ENCODE measurements around the gene ZC3H4. TPM values are rescaled to one million over a fixed set of nuclear protein-coding genes. Genes with fewer than 3 reads are reported as not detected.

ZC3H4 gene
- total RNA-seq, 1 experiment from 2014 or later: 45.1 TPM

DNA sequence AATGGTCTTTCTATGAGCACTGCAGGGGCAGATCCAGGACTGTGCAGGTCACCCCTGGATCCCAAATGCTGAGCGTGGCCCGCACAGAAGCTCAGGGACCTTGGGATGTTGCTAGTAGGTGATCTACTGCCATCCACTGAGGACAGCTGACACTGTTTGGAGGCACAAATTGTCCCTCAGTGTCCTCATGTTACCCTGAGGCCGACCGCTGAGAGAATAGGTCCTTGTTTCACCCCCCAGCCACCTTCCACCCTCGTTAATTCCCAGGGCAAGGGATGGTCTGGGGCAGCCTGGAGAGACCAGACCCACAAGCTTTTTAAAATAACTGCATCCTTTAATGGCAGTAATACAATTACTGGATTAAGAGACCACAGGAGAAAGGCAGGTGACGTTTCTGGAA is 49.7 kb downstream of the ZC3H4 start:
- Histone ChIP-seq H3K27me3 (ENCODE audit: insufficient read depth, low read length) (no peaks in the 10 kb centered on the region), H3K9me2 (ENCODE audit: insufficient read depth) (no peaks in the 10 kb centered on the region), H2AFZ (ENCODE audit: low read depth, low read length, poor library complexity, severe bottlenecking) (no peak overlapping the region), H4K20me1 (ENCODE audit: insufficient read depth) (no peaks in the 10 kb centered on the region), H3K4me1 (ENCODE audit: control insufficient read depth in 1 of 2, insufficient read depth in 2 of 2, low read length in 2 of 2) (peaks cover 4 to 10% of the 10 kb centered on the region in 2 experiments; a peak in 2 of 4 replicates), H3K4me3 (replicated peaks in 1 of 2; ENCODE audit: low read depth in 1 of 2, low read length in 2 of 2) (no peak overlapping the region), H3K9ac (ENCODE audit: low read length) (no peak overlapping the region), H3K79me2 (ENCODE audit: insufficient read depth, low read length) (no peaks in the 10 kb centered on the region), H3K9me3 (ENCODE audit: control insufficient read depth in 1 of 2, insufficient read depth in 1 of 2, low read depth in 1 of 2, low read length in 2 of 2) (no peaks in the 10 kb centered on the region), H3K27ac (ENCODE audit: low read depth, low read length) (no peak overlapping the region), H3K36me3 (ENCODE audit: control insufficient read depth in 1 of 2, insufficient read depth in 2 of 2, low read length in 2 of 2) (peaks cover 3 to 9% of the 10 kb centered on the region in 2 experiments; a peak in 1 of 4 replicates), H3K4me2 (ENCODE audit: low read length) (no peak overlapping the region)
- ChIA-PET CTCF (interaction anchor here (1.6 kb wide), 1 partner anchor 16 kb away, joined by 5 read pairs; no protein-coding TSS in a partner anchor), POLR2A (no interaction called here), RAD21 (ENCODE audit: low non-redundant PET in 1 of 2, low total read pairs in 2 of 2, uncharacterized antibody in 2 of 2, unreplicated experiment in 2 of 2) (interaction anchor here in 1 of 2 experiments (0.5 kb wide), 1 partner anchor 18 kb away, joined by 3 read pairs; no protein-coding TSS in a partner anchor)
- no TSS peak for BruUV-seq (replicated peaks)
- intact Hi-C loops (cut with micrococcal nuclease): no loop called here
- no peak for TF ChIP-seq SRF (IDR thresholded peaks at IDR 0.05; ENCODE audit: low read depth)
- TF ChIP-seq POLR2A (IDR thresholded peaks at IDR 0.05; ENCODE audit: borderline replicate concordance, extremely low read depth, insufficient read depth, insufficient read length): no peak
- TF ChIP-seq TCF7L2 (IDR thresholded peaks at IDR 0.05; ENCODE audit: borderline replicate concordance, extremely low read depth, insufficient read depth, insufficient read length): no peak
- TF ChIP-seq ELF1 (IDR thresholded peaks at IDR 0.05; ENCODE audit: borderline replicate concordance, low read depth): no peak
- TF ChIP-seq, protein P1, sequence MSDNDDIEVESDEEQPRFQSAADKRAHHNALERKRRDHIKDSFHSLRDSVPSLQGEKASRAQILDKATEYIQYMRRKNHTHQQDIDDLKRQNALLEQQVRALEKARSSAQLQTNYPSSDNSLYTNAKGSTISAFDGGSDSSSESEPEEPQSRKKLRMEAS (IDR thresholded peaks at IDR 0.05): no peak
- TF ChIP-seq, protein P2, sequence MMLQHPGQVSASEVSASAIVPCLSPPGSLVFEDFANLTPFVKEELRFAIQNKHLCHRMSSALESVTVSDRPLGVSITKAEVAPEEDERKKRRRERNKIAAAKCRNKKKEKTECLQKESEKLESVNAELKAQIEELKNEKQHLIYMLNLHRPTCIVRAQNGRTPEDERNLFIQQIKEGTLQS (IDR thresholded peaks at IDR 0.05): no peak
- no peak for TF ChIP-seq EGR1 (IDR thresholded peaks at IDR 0.05; ENCODE audit: low read depth)
- TF ChIP-seq POLR2AphosphoS5 (IDR thresholded peaks at IDR 0.05; ENCODE audit: low read depth, low read length): no peak
- TF ChIP-seq, protein P3, sequence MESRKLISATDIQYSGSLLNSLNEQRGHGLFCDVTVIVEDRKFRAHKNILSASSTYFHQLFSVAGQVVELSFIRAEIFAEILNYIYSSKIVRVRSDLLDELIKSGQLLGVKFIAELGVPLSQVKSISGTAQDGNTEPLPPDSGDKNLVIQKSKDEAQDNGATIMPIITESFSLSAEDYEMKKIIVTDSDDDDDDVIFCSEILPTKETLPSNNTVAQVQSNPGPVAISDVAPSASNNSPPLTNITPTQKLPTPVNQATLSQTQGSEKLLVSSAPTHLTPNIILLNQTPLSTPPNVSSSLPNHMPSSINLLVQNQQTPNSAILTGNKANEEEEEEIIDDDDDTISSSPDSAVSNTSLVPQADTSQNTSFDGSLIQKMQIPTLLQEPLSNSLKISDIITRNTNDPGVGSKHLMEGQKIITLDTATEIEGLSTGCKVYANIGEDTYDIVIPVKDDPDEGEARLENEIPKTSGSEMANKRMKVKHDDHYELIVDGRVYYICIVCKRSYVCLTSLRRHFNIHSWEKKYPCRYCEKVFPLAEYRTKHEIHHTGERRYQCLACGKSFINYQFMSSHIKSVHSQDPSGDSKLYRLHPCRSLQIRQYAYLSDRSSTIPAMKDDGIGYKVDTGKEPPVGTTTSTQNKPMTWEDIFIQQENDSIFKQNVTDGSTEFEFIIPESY (IDR thresholded peaks at IDR 0.05; ENCODE audit: extremely low read depth, insufficient replicate concordance, low read length): no peak
- TF ChIP-seq, protein P4, sequence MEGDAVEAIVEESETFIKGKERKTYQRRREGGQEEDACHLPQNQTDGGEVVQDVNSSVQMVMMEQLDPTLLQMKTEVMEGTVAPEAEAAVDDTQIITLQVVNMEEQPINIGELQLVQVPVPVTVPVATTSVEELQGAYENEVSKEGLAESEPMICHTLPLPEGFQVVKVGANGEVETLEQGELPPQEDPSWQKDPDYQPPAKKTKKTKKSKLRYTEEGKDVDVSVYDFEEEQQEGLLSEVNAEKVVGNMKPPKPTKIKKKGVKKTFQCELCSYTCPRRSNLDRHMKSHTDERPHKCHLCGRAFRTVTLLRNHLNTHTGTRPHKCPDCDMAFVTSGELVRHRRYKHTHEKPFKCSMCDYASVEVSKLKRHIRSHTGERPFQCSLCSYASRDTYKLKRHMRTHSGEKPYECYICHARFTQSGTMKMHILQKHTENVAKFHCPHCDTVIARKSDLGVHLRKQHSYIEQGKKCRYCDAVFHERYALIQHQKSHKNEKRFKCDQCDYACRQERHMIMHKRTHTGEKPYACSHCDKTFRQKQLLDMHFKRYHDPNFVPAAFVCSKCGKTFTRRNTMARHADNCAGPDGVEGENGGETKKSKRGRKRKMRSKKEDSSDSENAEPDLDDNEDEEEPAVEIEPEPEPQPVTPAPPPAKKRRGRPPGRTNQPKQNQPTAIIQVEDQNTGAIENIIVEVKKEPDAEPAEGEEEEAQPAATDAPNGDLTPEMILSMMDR (IDR thresholded peaks at IDR 0.05 in 2 of 3, conservative IDR thresholded peaks at IDR 0.05 in 1 of 3; ENCODE audit: borderline replicate concordance in 1 of 3, insufficient read depth in 1 of 3, low read depth in 2 of 3, low read length in 2 of 3): no peak
- ATAC-seq: no peak
- no peak for DNase-seq (ENCODE audit: low read depth, low spot score)
